ENCODE data around the gene KIFAP3.

DNA sequence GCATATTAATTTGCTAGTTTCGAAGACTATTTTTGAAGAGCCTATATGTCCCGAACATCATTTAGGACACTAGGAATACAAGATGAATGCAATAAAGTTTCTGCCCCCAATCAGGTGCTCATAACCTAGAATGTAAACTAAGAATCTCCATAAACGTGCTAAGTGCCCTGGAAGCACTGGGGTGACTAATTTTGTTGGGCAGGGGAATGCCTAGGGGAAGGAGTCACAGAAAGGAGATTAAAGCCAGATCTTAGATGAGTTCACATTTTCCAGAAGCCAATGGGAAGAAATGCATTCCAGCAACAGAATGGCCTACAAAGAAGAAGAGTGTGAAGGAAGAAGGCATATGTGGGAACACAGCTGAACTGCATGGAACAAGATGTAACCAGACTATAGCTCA, 200.3 kb downstream of the KIFAP3 start:
- TF ChIP-seq POLR2A (IDR thresholded peaks at IDR 0.05), result no peak
- TF ChIP-seq, protein P1, sequence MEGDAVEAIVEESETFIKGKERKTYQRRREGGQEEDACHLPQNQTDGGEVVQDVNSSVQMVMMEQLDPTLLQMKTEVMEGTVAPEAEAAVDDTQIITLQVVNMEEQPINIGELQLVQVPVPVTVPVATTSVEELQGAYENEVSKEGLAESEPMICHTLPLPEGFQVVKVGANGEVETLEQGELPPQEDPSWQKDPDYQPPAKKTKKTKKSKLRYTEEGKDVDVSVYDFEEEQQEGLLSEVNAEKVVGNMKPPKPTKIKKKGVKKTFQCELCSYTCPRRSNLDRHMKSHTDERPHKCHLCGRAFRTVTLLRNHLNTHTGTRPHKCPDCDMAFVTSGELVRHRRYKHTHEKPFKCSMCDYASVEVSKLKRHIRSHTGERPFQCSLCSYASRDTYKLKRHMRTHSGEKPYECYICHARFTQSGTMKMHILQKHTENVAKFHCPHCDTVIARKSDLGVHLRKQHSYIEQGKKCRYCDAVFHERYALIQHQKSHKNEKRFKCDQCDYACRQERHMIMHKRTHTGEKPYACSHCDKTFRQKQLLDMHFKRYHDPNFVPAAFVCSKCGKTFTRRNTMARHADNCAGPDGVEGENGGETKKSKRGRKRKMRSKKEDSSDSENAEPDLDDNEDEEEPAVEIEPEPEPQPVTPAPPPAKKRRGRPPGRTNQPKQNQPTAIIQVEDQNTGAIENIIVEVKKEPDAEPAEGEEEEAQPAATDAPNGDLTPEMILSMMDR (IDR thresholded peaks at IDR 0.05), result no peak

Measured in adrenal gland (tissue), 5 donors.